ENCODE results near the gene VIT.

DNA sequence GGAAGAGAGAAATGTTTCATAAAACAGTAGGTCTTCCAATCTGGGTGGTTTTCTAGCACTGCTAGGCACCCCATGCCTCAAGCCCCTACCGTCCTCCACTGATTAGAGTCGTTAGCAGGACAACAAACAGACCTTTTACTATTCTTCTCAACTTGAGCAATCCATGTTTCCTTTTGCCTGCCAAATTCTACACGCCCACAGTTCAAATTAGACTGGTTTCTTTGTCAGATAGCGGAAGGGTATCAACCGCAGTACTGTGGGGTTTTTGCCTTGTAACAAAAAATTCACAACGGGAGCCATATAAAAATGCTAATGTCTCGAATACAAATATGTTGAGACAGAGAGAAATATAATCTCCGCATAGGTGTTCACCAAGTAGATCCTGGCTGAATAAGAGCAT is 59.9 kb downstream of the VIT start:
- TF ChIP-seq, protein P1, sequence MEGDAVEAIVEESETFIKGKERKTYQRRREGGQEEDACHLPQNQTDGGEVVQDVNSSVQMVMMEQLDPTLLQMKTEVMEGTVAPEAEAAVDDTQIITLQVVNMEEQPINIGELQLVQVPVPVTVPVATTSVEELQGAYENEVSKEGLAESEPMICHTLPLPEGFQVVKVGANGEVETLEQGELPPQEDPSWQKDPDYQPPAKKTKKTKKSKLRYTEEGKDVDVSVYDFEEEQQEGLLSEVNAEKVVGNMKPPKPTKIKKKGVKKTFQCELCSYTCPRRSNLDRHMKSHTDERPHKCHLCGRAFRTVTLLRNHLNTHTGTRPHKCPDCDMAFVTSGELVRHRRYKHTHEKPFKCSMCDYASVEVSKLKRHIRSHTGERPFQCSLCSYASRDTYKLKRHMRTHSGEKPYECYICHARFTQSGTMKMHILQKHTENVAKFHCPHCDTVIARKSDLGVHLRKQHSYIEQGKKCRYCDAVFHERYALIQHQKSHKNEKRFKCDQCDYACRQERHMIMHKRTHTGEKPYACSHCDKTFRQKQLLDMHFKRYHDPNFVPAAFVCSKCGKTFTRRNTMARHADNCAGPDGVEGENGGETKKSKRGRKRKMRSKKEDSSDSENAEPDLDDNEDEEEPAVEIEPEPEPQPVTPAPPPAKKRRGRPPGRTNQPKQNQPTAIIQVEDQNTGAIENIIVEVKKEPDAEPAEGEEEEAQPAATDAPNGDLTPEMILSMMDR (IDR thresholded peaks at IDR 0.05), result no peak
- no peak for TF ChIP-seq ZFX (IDR thresholded peaks at IDR 0.05; ENCODE audit: borderline replicate concordance)
